Prostate gland (tissue), 2 donors: Measurements from ENCODE around the gene TMC4. TPM values are rescaled to one million over a fixed set of nuclear protein-coding genes. Genes with fewer than 3 reads are reported as not detected.
A peak's percentile ranks its signal among the peaks of the same experiment; 100 is the strongest.

Experiments used
- DNase-seq: peaks from one replicate; pipeline ENCODE4 v3.0.0-alpha.2; 2019; ENCODE audit warnings: low spot score
- H3K27ac ChIP-seq, 2 donors: fragments of 200-600 bp; sonication (generic); 2 replicates each; pipeline ENCODE4 v1.5.1; 2017 to 2019
- H3K27me3 ChIP-seq: fragments of 200-600 bp; sonication (generic); replicated peaks from 2 replicates; pipeline ENCODE4 v1.5.1; 2019; ENCODE audit not compliant: insufficient read depth
- H3K36me3 ChIP-seq, 2 donors: fragments of 200-600 bp; sonication (generic); 1 replicate in 1 of 2; 2 replicates in 1 of 2; pipeline versions ENCODE4 v1.5.1 to v1.8.1; 2017 to 2019
- H3K4me1 ChIP-seq: fragments of 200-600 bp; sonication (generic); replicated peaks from 2 replicates; pipeline ENCODE4 v1.5.1; 2019
- H3K4me3 ChIP-seq, 2 donors: fragments of 200-600 bp; sonication (generic); 2 replicates each; pipeline ENCODE4 v1.5.1; 2017 to 2019
- H3K9me3 ChIP-seq: fragments of 200-600 bp; sonication (generic); 2 replicates; pipeline ENCODE4 v1.5.1; 2017
- POLR2A ChIP-seq: fragments of 450-650 bp; IDR thresholded peaks from one replicate; pipeline ENCODE4 v1.6.1; 2016; ENCODE audit warnings: antibody characterized with exemption, mild to moderate bottlenecking
- POLR2AphosphoS5 ChIP-seq: sonication (generic); formaldehyde crosslinking; IDR thresholded peaks from one replicate; pipeline ENCODE4 v1.6.1; 2017; ENCODE audit warnings: antibody characterized with exemption
- WGBS: methylation state at CpG from one replicate; pipeline ENCODE4 v1.1.5; 2018; 5-methylcytosine and 5-hydroxymethylcytosine counted together
- intact Hi-C: fragments of 100-400 bp; cut with DNase I; formaldehyde crosslinking; loops from one replicate; pipeline ENCODE4 v1.14.2; 2022
- total RNA-seq, 2 donors: library from RNA; depleted of rRNA; stranded (reverse); fragments of >200 nt; gene quantifications; one replicate each; pipeline ENCODE4 v1.1.0, GENCODE V29; 2016
- TF ChIP-seq, protein P1 (sequence below), 4 experiments: fragments of 200-600 bp in 2 of 4; fragments of 450-650 bp in 2 of 4; sonication (generic) in 2 of 4; IDR thresholded peaks; 1 replicate in 3 of 4; 2 replicates in 1 of 4; pipeline ENCODE4 v1.5.1; 2016 to 2019; ENCODE audit warnings: antibody characterized with exemption in 4 of 4, mild to moderate bottlenecking in 2 of 4, moderate library complexity in 2 of 4

Gene TMC4
- total RNA-seq, 2 donors from 2014 or later, result 40.2 to 88.6 TPM

GRCh38 chr19:54191011-54191810 lies 18.3 kb upstream of the TMC4 start, which contains the start of gene TSEN34:
Gene TSEN34 (plus strand): TSS chr19:54191308. CDS start chr19:54191365, 57 bp downstream.
- peaks cover 0 to 4% of the 10 kb centered on the region in 2 donors for H3K36me3 ChIP-seq
- no peaks in the 10 kb centered on the region for H3K9me3 ChIP-seq
- peaks cover 4% of the 10 kb centered on the region for H3K4me1 ChIP-seq
- peak; percentile 87 for TF ChIP-seq POLR2A
- TF ChIP-seq, protein P1, sequence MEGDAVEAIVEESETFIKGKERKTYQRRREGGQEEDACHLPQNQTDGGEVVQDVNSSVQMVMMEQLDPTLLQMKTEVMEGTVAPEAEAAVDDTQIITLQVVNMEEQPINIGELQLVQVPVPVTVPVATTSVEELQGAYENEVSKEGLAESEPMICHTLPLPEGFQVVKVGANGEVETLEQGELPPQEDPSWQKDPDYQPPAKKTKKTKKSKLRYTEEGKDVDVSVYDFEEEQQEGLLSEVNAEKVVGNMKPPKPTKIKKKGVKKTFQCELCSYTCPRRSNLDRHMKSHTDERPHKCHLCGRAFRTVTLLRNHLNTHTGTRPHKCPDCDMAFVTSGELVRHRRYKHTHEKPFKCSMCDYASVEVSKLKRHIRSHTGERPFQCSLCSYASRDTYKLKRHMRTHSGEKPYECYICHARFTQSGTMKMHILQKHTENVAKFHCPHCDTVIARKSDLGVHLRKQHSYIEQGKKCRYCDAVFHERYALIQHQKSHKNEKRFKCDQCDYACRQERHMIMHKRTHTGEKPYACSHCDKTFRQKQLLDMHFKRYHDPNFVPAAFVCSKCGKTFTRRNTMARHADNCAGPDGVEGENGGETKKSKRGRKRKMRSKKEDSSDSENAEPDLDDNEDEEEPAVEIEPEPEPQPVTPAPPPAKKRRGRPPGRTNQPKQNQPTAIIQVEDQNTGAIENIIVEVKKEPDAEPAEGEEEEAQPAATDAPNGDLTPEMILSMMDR (IDR thresholded peaks at IDR 0.05), result no peak
- under 1% methylated on average over 69 of the region's 77 CpGs for WGBS
- H3K27me3 ChIP-seq, result no peaks in the 10 kb centered on the region
- intact Hi-C loops, result loop anchor here (2.0 kb wide), 1 partner anchor 30 kb away; no protein-coding TSS in a partner anchor
- peak within 1 kb of the TSS; percentile 96 to 98 for H3K27ac ChIP-seq
- DNase-seq, result peak; percentile 88
- H3K4me3 ChIP-seq, result peak within 1 kb of the TSS; percentile 83 to 91

GRCh38 chr19:54190503-54191010 lies 17.6 kb upstream of the TMC4 start:
- H3K36me3 ChIP-seq, result peaks cover 0 to 4% of the 10 kb centered on the region in 2 donors
- peaks cover 4% of the 10 kb centered on the region for H3K4me1 ChIP-seq
- TF ChIP-seq, protein P1 (IDR thresholded peaks at IDR 0.05), result no peak
- TF ChIP-seq POLR2AphosphoS5 (peak; percentile 90), POLR2A (no peak)
- no peaks in the 10 kb centered on the region for H3K9me3 ChIP-seq
- no peaks in the 10 kb centered on the region for H3K27me3 ChIP-seq
- DNase-seq, result peak; percentile 100
- H3K4me3 ChIP-seq, result peak overlapping the region; percentile 83 to 91
- WGBS, result 0% methylated on average over 55 of the region's 56 CpGs
- intact Hi-C loops, result loop anchor here (1.0 to 2.0 kb wide), 2 partner anchors 10 to 30 kb away; partner anchors contain the start of gene RPS9
- H3K27ac ChIP-seq, result peak overlapping the region; percentile 96 to 98

DNA sequence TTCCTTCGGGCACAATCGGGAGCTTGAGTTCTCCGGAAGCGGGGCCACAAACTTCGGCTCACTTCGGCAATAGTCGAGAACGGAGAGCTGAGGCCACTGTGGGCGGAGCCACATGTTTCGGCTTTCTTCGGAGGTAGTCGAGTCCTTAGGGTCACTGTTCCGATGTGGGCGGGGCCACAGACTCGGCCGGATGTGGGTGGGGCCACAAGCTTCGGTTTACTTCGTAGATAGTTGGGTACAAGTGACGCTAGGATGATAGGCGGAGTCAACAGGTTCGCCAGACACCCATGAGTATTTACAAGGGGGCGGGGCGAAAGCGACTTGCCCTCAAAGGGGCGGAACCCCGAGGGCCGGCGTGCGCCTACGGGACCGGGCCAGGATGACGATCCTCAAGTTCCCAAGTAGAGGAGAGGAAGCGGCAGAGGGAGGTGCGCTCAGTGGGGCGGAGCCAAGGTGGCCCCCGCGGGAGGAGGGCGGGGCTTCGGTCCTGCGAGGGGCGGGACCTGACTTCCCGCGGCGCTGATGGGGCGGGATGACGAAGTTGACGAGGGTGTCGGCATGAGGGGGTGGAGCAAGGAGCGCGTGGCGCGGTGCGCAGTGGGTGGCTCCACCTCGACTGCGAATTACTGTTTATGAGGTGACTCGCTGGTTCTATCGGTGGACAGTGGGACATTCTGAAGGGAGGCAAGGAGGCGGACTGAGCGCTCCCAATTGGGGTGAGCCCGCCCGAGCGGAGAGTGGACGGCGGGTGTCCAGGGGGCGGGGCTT lies 17.0 kb upstream of the TMC4 start:
- Histone ChIP-seq H3K4me3 (peak overlapping the region; percentile 83 to 91), H3K9me3 (no peaks in the 10 kb centered on the region), H3K4me1 (peaks cover 4% of the 10 kb centered on the region), H3K27me3 (no peaks in the 10 kb centered on the region), H3K36me3 (peaks cover 0 to 4% of the 10 kb centered on the region in 2 donors), H3K27ac (peak overlapping the region; percentile 96 to 98)
- intact Hi-C loops, result loop anchor here (1.0 to 2.0 kb wide), 2 partner anchors 10 to 29 kb away; partner anchors contain the start of gene RPS9
- DNase-seq, result peak; percentile 100
- no peak for TF ChIP-seq POLR2A
- TF ChIP-seq, protein P1 (IDR thresholded peaks at IDR 0.05), result no peak
- peak; percentile 97 for TF ChIP-seq POLR2AphosphoS5
- WGBS, result under 1% methylated on average over 65 of the region's 65 CpGs

GRCh38 chr19:54189145-54189734 lies 16.3 kb upstream of the TMC4 start, which contains the start of gene MBOAT7:
Gene MBOAT7 (minus strand): TSS chr19:54189580. CDS start chr19:54188508, 1,072 bp downstream.
- Histone ChIP-seq H3K27me3 (no peaks in the 10 kb centered on the region), H3K9me3 (no peaks in the 10 kb centered on the region), H3K4me1 (peaks cover 4% of the 10 kb centered on the region), H3K4me3 (peak within 1 kb of the TSS; percentile 83 to 91), H3K27ac (peak within 1 kb of the TSS; percentile 96 to 98), H3K36me3 (peaks cover 0 to 4% of the 10 kb centered on the region in 2 donors)
- TF ChIP-seq, protein P1 (IDR thresholded peaks at IDR 0.05), result peak in 3 of 4 experiments; percentile 26 to 58 (median 52)
- TF ChIP-seq POLR2A, result peak; percentile 96
- TF ChIP-seq POLR2AphosphoS5, result no peak
- WGBS, result 1% methylated on average over 27 of the region's 64 CpGs
- no peak for DNase-seq
- intact Hi-C loops, result no loop called here
